Osteoblast (primary cell): ENCODE data around the gene ACACA. TPM values are rescaled to one million over a fixed set of nuclear protein-coding genes. Genes with fewer than 3 reads are reported as not detected.

Experiments
- DNase-seq: peaks from one replicate; pipeline ENCODE4 v3.0.0; 2011; ENCODE audit warnings: low spot score, mixed read lengths; ENCODE audit not compliant: insufficient read length; ENCODE audit errors: missing footprints
- H2AFZ ChIP-seq: 2 replicates; pipeline ENCODE4 v1.6.0; 2011; ENCODE audit warnings: mild to moderate bottlenecking, low read length
- H3K27ac ChIP-seq: 2 replicates; pipeline ENCODE4 v1.5.1; 2011; ENCODE audit warnings: mild to moderate bottlenecking, low read depth, low read length, moderate library complexity
- H3K27me3 ChIP-seq: 2 replicates; pipeline ENCODE4 v1.6.0; 2012; ENCODE audit warnings: mild to moderate bottlenecking, control low read depth, inconsistent platforms, low read length, moderate library complexity; ENCODE audit not compliant: insufficient read depth
- H3K36me3 ChIP-seq: 2 replicates; pipeline ENCODE4 v1.5.1; 2011; ENCODE audit warnings: mild to moderate bottlenecking, low read length, control low read depth, moderate library complexity; ENCODE audit not compliant: insufficient read depth
- H3K4me1 ChIP-seq: 2 replicates; pipeline ENCODE4 v1.5.1; 2011; ENCODE audit warnings: mild to moderate bottlenecking, low read length, control low read depth, moderate library complexity; ENCODE audit not compliant: insufficient read depth
- H3K4me2 ChIP-seq: 2 replicates; pipeline ENCODE4 v1.6.0; 2011; ENCODE audit warnings: mild to moderate bottlenecking, low read length; ENCODE audit not compliant: insufficient read depth
- H3K4me3 ChIP-seq: fragments of 200-600 bp; sonication (generic); 3 replicates; pipeline ENCODE4 v1.5.1; 2012; ENCODE audit warnings: mild to moderate bottlenecking, low read length, inconsistent platforms; ENCODE audit not compliant: insufficient read depth
- H3K79me2 ChIP-seq: 2 replicates; pipeline ENCODE4 v1.6.0; 2012; ENCODE audit warnings: mild to moderate bottlenecking, low read length, control low read depth, inconsistent platforms; ENCODE audit not compliant: insufficient read depth
- H3K9me3 ChIP-seq: 2 replicates; pipeline ENCODE4 v1.5.1; 2011; ENCODE audit warnings: low read depth, low read length, control low read depth
- H4K20me1 ChIP-seq: 2 replicates; pipeline ENCODE4 v1.6.0; 2012; ENCODE audit warnings: mild to moderate bottlenecking, low read length, control low read depth; ENCODE audit not compliant: insufficient read depth
- CTCF ChIP-seq: IDR thresholded peaks from 2 replicates; pipeline ENCODE4 v1.5.1; 2011; ENCODE audit warnings: mild to moderate bottlenecking, low read depth, low read length, moderate library complexity; ENCODE audit errors: extremely low read depth
- total RNA-seq: library from RNA; depleted of rRNA; stranded (reverse); fragments of >200 nt; gene quantifications from 2 replicates; pipeline ENCODE4 v1.2.3, GENCODE V29; 2012

ACACA gene
- total RNA-seq, 1 donor, result 78.9 TPM

- H3K9me3 ChIP-seq, result no peaks in the 10 kb centered on the region
- no peak for DNase-seq
- H3K27me3 ChIP-seq, result peaks cover 46% of the 10 kb centered on the region
- no peaks in the 10 kb centered on the region for H4K20me1 ChIP-seq
- no peak overlapping the region for H2AFZ ChIP-seq
- no peak for TF ChIP-seq CTCF
- H3K4me1 ChIP-seq, result no peaks in the 10 kb centered on the region
- no peak overlapping the region for H3K4me3 ChIP-seq
- H3K27ac ChIP-seq, result no peak overlapping the region
- H3K36me3 ChIP-seq, result no peaks in the 10 kb centered on the region
- H3K4me2 ChIP-seq, result no peak overlapping the region
- H3K79me2 ChIP-seq, result no peaks in the 10 kb centered on the region
Observed at GRCh38 chr17:37065486-37066321, 340.9 kb downstream of the ACACA start.

- Histone ChIP-seq H3K27ac (no peak overlapping the region), H3K79me2 (no peaks in the 10 kb centered on the region), H3K4me2 (no peak overlapping the region), H3K36me3 (no peaks in the 10 kb centered on the region), H3K9me3 (no peaks in the 10 kb centered on the region), H4K20me1 (no peaks in the 10 kb centered on the region), H2AFZ (no peak overlapping the region), H3K27me3 (peaks cover 49% of the 10 kb centered on the region), H3K4me3 (no peak overlapping the region), H3K4me1 (no peaks in the 10 kb centered on the region)
- no peak for TF ChIP-seq CTCF
- no peak for DNase-seq
Observed at GRCh38 chr17:37064956-37065355, 341.7 kb downstream of the ACACA start.

- TF ChIP-seq CTCF, result no peak
- no peak for DNase-seq
- no peaks in the 10 kb centered on the region for H3K9me3 ChIP-seq
- no peaks in the 10 kb centered on the region for H3K4me1 ChIP-seq
- no peak overlapping the region for H3K27ac ChIP-seq
- no peak overlapping the region for H2AFZ ChIP-seq
- H3K79me2 ChIP-seq, result no peaks in the 10 kb centered on the region
- peaks cover 46% of the 10 kb centered on the region for H3K27me3 ChIP-seq
- H3K4me2 ChIP-seq, result no peak overlapping the region
- H3K4me3 ChIP-seq, result no peak overlapping the region
- H3K36me3 ChIP-seq, result no peaks in the 10 kb centered on the region
- H4K20me1 ChIP-seq, result no peaks in the 10 kb centered on the region
Observed at GRCh38 chr17:37064206-37064605, 342.4 kb downstream of the ACACA start.

GRCh38 chr17:37062021-37062420, 344.6 kb downstream of the ACACA start:
- Histone ChIP-seq H3K27me3 (peaks cover 36% of the 10 kb centered on the region), H3K36me3 (peaks cover 6% of the 10 kb centered on the region), H4K20me1 (no peaks in the 10 kb centered on the region), H3K79me2 (no peaks in the 10 kb centered on the region), H3K4me2 (peak overlapping the region; percentile 7), H3K27ac (no peak overlapping the region), H3K9me3 (no peaks in the 10 kb centered on the region), H2AFZ (no peak overlapping the region), H3K4me1 (no peaks in the 10 kb centered on the region), H3K4me3 (no peak overlapping the region)
- no peak for TF ChIP-seq CTCF
- DNase-seq, result no peak
